HCT116 (cell line): ENCODE measurements around the gene KMT2D. TPM values are rescaled to one million over a fixed set of nuclear protein-coding genes. Genes with fewer than 3 reads are reported as not detected.

Experiments
- ATAC-seq: fragments of 200-7000 bp; cut with Tn5 transposase; 2 replicates; pipeline ENCODE4 v1.9.1; 2020; ENCODE audit warnings: mild to moderate bottlenecking, moderate library complexity
- BruUV-seq: library from RNA; stranded (reverse); fragments of 400-500 nt; replicated peaks from 2 replicates; lab custom pipeline; 2021; lab: Mats Ljungman, UMichigan
- CTCF ChIA-PET: fragments of 300-600 bp; sonication (Branson Sonifier 250); formaldehyde crosslinking; loops from one replicate; lab custom pipeline; 2021; ENCODE audit warnings: antibody characterized with exemption; lab: Charles Lee
- POLR2A ChIA-PET: fragments of 300-600, 350-600 bp; sonication (Branson Sonifier 250); formaldehyde crosslinking; loops from one replicate; lab custom pipeline; 2021; ENCODE audit warnings: antibody characterized with exemption; lab: Charles Lee
- RAD21 ChIA-PET, 2 experiments: fragments of 300-600 bp; sonication (Branson Sonifier 250); formaldehyde crosslinking; loops; one replicate each; lab custom pipeline; 2023; ENCODE audit warnings: low total read pairs in 2 of 2; ENCODE audit not compliant: uncharacterized antibody in 2 of 2, unreplicated experiment in 2 of 2, low non-redundant PET in 1 of 2; lab: Charles Lee
- DNase-seq: peaks from one replicate; pipeline ENCODE4 v3.0.0-alpha.2; 2010; ENCODE audit warnings: low read depth, low spot score
- H2AFZ ChIP-seq: fragments of 200-600 bp; shearing (Covaris generic), sonication (generic); 2 replicates; pipeline ENCODE4 v1.6.1; 2017; ENCODE audit warnings: low read depth, mixed run types, mixed read lengths, antibody characterized with exemption, low read length; ENCODE audit not compliant: poor library complexity, severe bottlenecking
- H3K27ac ChIP-seq: 2 replicates; pipeline ENCODE4 v1.5.1; 2012; ENCODE audit warnings: low read depth, low read length
- H3K27me3 ChIP-seq: fragments of 200-600 bp; sonication (generic); 2 replicates; pipeline ENCODE4 v1.6.1; 2016; ENCODE audit warnings: mixed run types, low read length, mixed read lengths; ENCODE audit not compliant: insufficient read depth
- H3K36me3 ChIP-seq, 2 experiments: fragments of 200-500 bp in 1 of 2; fragments of 200-600 bp in 1 of 2; sonication (Bioruptor generic) in 1 of 2; sonication (generic) in 1 of 2; 2 replicates each; pipeline versions ENCODE4 v1.5.1 to v1.6.1; 2014 to 2016; ENCODE audit warnings: low read length in 2 of 2, inconsistent platforms in 1 of 2, mixed read lengths in 1 of 2, mixed run types in 1 of 2; ENCODE audit not compliant: insufficient read depth in 2 of 2, control insufficient read depth in 1 of 2
- H3K4me1 ChIP-seq, 2 experiments: fragments of 200-600 bp in 1 of 2; sonication (generic) in 1 of 2; 2 replicates each; pipeline versions ENCODE4 v1.5.1 to v1.6.1; 2012 to 2017; ENCODE audit warnings: low read length in 2 of 2, inconsistent platforms in 1 of 2, mild to moderate bottlenecking in 1 of 2, mixed read lengths in 1 of 2, mixed run types in 1 of 2, moderate library complexity in 1 of 2; ENCODE audit not compliant: insufficient read depth in 2 of 2, control insufficient read depth in 1 of 2
- H3K4me2 ChIP-seq: fragments of 200-600 bp; sonication (generic); 2 replicates; pipeline ENCODE4 v1.6.1; 2017; ENCODE audit warnings: mixed run types, low read length, mixed read lengths
- H3K4me3 ChIP-seq, 2 experiments: fragments of 200-600 bp in 1 of 2; sonication (generic) in 1 of 2; replicated peaks in 1 of 2; 2 replicates each; pipeline ENCODE4 v1.5.1; 2011 to 2016; ENCODE audit warnings: low read length in 2 of 2, control low read depth in 1 of 2, low read depth in 1 of 2, mild to moderate bottlenecking in 1 of 2, mixed read lengths in 1 of 2, mixed run types in 1 of 2
- H3K79me2 ChIP-seq: fragments of 200-600 bp; sonication (generic); 2 replicates; pipeline ENCODE4 v1.6.1; 2017; ENCODE audit warnings: mild to moderate bottlenecking, mixed run types, low read length, moderate library complexity, mixed read lengths; ENCODE audit not compliant: insufficient read depth
- H3K9ac ChIP-seq: fragments of 200-600 bp; sonication (generic); 2 replicates; pipeline ENCODE4 v1.6.1; 2016; ENCODE audit warnings: low read length, mixed read lengths
- H3K9me2 ChIP-seq: fragments of 200-600 bp; sonication (generic), shearing (Covaris generic); 2 replicates; pipeline ENCODE4 v1.6.1; 2017; ENCODE audit warnings: mixed run types, mild to moderate bottlenecking, moderate library complexity; ENCODE audit not compliant: insufficient read depth
- H3K9me3 ChIP-seq, 2 experiments: fragments of 200-500 bp in 1 of 2; fragments of 200-600 bp in 1 of 2; sonication (Bioruptor generic) in 1 of 2; sonication (generic) in 1 of 2; 2 replicates each; pipeline ENCODE4 v1.6.1; 2014 to 2017; ENCODE audit warnings: low read length in 2 of 2, mixed read lengths in 2 of 2, inconsistent platforms in 1 of 2, low read depth in 1 of 2, mild to moderate bottlenecking in 1 of 2, mixed run types in 1 of 2, moderate library complexity in 1 of 2; ENCODE audit not compliant: control insufficient read depth in 1 of 2, insufficient read depth in 1 of 2
- H4K20me1 ChIP-seq: fragments of 200-600 bp; sonication (generic), shearing (Covaris generic); 2 replicates; pipeline ENCODE4 v1.6.1; 2017; ENCODE audit warnings: mixed run types, mild to moderate bottlenecking, moderate library complexity; ENCODE audit not compliant: insufficient read depth
- ATF3 ChIP-seq: IDR thresholded peaks from 2 replicates; pipeline ENCODE4 v1.6.1; 2012
- CBX3 ChIP-seq: IDR thresholded peaks from 2 replicates; pipeline ENCODE4 v1.6.1; 2012; ENCODE audit warnings: low read depth
- CEBPB ChIP-seq: IDR thresholded peaks from 2 replicates; pipeline ENCODE4 v1.6.1; 2012; ENCODE audit warnings: low read depth
- EGR1 ChIP-seq: IDR thresholded peaks from 2 replicates; pipeline ENCODE4 v1.6.1; 2012; ENCODE audit warnings: low read depth
- ELF1 ChIP-seq: IDR thresholded peaks from 2 replicates; pipeline ENCODE4 v1.6.1; 2012; ENCODE audit warnings: low read depth, borderline replicate concordance
- EZH2 ChIP-seq: fragments of 200-600 bp; sonication (generic); IDR thresholded peaks from 2 replicates; pipeline ENCODE4 v1.6.1; 2017; ENCODE audit warnings: antibody characterized with exemption, mixed run types
- EZH2phosphoT487 ChIP-seq: fragments of 200-600 bp; IDR thresholded peaks from 2 replicates; pipeline ENCODE4 v1.6.1; 2018; ENCODE audit warnings: antibody characterized with exemption, borderline replicate concordance
- JUND ChIP-seq: IDR thresholded peaks from 2 replicates; pipeline ENCODE4 v1.6.1; 2012
- POLR2AphosphoS5 ChIP-seq: IDR thresholded peaks from 2 replicates; pipeline ENCODE4 v1.6.1; 2011; ENCODE audit warnings: mild to moderate bottlenecking, low read depth, low read length, moderate library complexity
- SIN3A ChIP-seq: IDR thresholded peaks from 2 replicates; pipeline ENCODE4 v1.6.1; 2012; ENCODE audit warnings: low read depth
- SP1 ChIP-seq: IDR thresholded peaks from 2 replicates; pipeline ENCODE4 v1.6.1; 2012; ENCODE audit warnings: low read depth
- SRF ChIP-seq: IDR thresholded peaks from 2 replicates; pipeline ENCODE4 v1.6.1; 2012; ENCODE audit warnings: low read depth
- TCF7L2 ChIP-seq: IDR thresholded peaks from 2 replicates; pipeline ENCODE4 v1.7.0; 2011; ENCODE audit warnings: borderline replicate concordance, inconsistent platforms; ENCODE audit not compliant: insufficient read depth, insufficient read length; ENCODE audit errors: extremely low read depth
- ZBTB33 ChIP-seq: IDR thresholded peaks from 2 replicates; pipeline ENCODE4 v1.6.1; 2011; ENCODE audit warnings: mild to moderate bottlenecking, low read length, moderate library complexity; ENCODE audit not compliant: insufficient replicate concordance; ENCODE audit errors: extremely low read depth
- ZFX ChIP-seq: fragments of 450-650 bp; IDR thresholded peaks from 2 replicates; pipeline ENCODE4 v1.6.1; 2017
- ZNF274 ChIP-seq: fragments of 200-500 bp; sonication (Bioruptor generic); IDR thresholded peaks from 2 replicates; pipeline ENCODE4 v1.6.1; 2014; ENCODE audit warnings: mild to moderate bottlenecking, low read depth, low read length, inconsistent platforms
- intact Hi-C: fragments of 100-400 bp; cut with micrococcal nuclease; formaldehyde crosslinking; loops from 2 replicates; pipeline ENCODE4 v1.10.0; 2022
- total RNA-seq: library from RNA; stranded (reverse); gene quantifications from one replicate; pipeline ENCODE4 v1.2.1, GENCODE V29; 2021; ENCODE audit not compliant: unreplicated experiment
- TF ChIP-seq, protein P1 (sequence below), 3 experiments: fragments of 200-600 bp in 1 of 3; sonication (generic) in 1 of 3; IDR thresholded peaks in 2 of 3; conservative IDR thresholded peaks in 1 of 3; 2 replicates each; pipeline ENCODE4 v1.5.1; 2012 to 2017; ENCODE audit warnings: low read depth in 2 of 3, low read length in 2 of 3, antibody characterized with exemption in 1 of 3, borderline replicate concordance in 1 of 3, control low read depth in 1 of 3, mild to moderate bottlenecking in 1 of 3, mixed read lengths in 1 of 3, mixed run types in 1 of 3, moderate library complexity in 1 of 3; ENCODE audit not compliant: insufficient read depth in 1 of 3
- TF ChIP-seq, protein P2 (sequence below): IDR thresholded peaks from 2 replicates; pipeline ENCODE4 v1.6.1; 2012

Gene KMT2D
- total RNA-seq, 1 experiment from 2014 or later, result 71.3 TPM

GRCh38 chr12:49094160-49094974 lies 33.8 kb upstream of the KMT2D start, which contains the start of gene DHH:
TSS of gene DHH (minus strand) at chr12:49094801. CDS start at chr12:49094512, 289 bp downstream.
- Histone ChIP-seq H2AFZ (no peak within 1 kb of the TSS), H3K36me3 (0 out of 4 replicates have a peak, but pooled peaks cover 3 to 6% of the 10 kb centered on the region in 2 experiments), H4K20me1 (no peaks in the 10 kb centered on the region), H3K27ac (no peak within 1 kb of the TSS), H3K27me3 (no peaks in the 10 kb centered on the region), H3K79me2 (no peaks in the 10 kb centered on the region), H3K9ac (no peak within 1 kb of the TSS), H3K4me3 (no peak within 1 kb of the TSS)
- CTCF ChIA-PET, result interaction anchor here (0.6 to 4.9 kb wide), 3 partner anchors 24 to 242 kb away, joined by 3 to 23 read pairs (median 3); partner anchors contain the start of genes DDX23 and RHEBL1
- DNase-seq (no peak), ATAC-seq (no peak)
- POLR2A ChIA-PET, result interaction anchor here (1.0 kb wide), 1 partner anchor 37 kb away, joined by 5 read pairs; the partner anchor contains the start of gene TUBA1B
- intact Hi-C loops, result no loop called here
- no TSS peak for BruUV-seq
- RAD21 ChIA-PET, result no interaction called here
- no peak for TF ChIP-seq EZH2phosphoT487
- no peak for TF ChIP-seq ZNF274
- no peak for TF ChIP-seq POLR2AphosphoS5
- TF ChIP-seq TCF7L2, result no peak
- no peak for TF ChIP-seq CEBPB
- TF ChIP-seq EGR1, result no peak
- TF ChIP-seq ZBTB33, result no peak
- no peak for TF ChIP-seq JUND
- no peak for TF ChIP-seq EZH2
- TF ChIP-seq, protein P1, sequence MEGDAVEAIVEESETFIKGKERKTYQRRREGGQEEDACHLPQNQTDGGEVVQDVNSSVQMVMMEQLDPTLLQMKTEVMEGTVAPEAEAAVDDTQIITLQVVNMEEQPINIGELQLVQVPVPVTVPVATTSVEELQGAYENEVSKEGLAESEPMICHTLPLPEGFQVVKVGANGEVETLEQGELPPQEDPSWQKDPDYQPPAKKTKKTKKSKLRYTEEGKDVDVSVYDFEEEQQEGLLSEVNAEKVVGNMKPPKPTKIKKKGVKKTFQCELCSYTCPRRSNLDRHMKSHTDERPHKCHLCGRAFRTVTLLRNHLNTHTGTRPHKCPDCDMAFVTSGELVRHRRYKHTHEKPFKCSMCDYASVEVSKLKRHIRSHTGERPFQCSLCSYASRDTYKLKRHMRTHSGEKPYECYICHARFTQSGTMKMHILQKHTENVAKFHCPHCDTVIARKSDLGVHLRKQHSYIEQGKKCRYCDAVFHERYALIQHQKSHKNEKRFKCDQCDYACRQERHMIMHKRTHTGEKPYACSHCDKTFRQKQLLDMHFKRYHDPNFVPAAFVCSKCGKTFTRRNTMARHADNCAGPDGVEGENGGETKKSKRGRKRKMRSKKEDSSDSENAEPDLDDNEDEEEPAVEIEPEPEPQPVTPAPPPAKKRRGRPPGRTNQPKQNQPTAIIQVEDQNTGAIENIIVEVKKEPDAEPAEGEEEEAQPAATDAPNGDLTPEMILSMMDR (IDR thresholded peaks at IDR 0.05 in 2 of 3, conservative IDR thresholded peaks at IDR 0.05 in 1 of 3; ENCODE audit: borderline replicate concordance in 1 of 3, insufficient read depth in 1 of 3, low read depth in 2 of 3, low read length in 2 of 3), result no peak
- TF ChIP-seq CBX3, result no peak
- TF ChIP-seq, protein P2, sequence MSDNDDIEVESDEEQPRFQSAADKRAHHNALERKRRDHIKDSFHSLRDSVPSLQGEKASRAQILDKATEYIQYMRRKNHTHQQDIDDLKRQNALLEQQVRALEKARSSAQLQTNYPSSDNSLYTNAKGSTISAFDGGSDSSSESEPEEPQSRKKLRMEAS, result no peak
- TF ChIP-seq ELF1, result no peak
- no peak for TF ChIP-seq SRF
- TF ChIP-seq ZFX, result no peak
- no peak for TF ChIP-seq SP1
- TF ChIP-seq SIN3A, result no peak
- no peak for TF ChIP-seq ATF3
- TF ChIP-seq, all 23 proteins: peak for 0
- H3K9me3 ChIP-seq, result no peaks in the 10 kb centered on the region
- H3K4me2 ChIP-seq, result no peak within 1 kb of the TSS
- H3K4me1 ChIP-seq, result 0 out of 4 replicates have a peak, but pooled peaks cover 0 to 2% of the 10 kb centered on the region in 2 experiments
- no peaks in the 10 kb centered on the region for H3K9me2 ChIP-seq
